ENCODE data around the gene BRSK1. TPM values are rescaled to one million over a fixed set of nuclear protein-coding genes. Genes with fewer than 3 reads are reported as not detected.

Gene BRSK1
- total and polyA plus RNA-seq, 2 of the 13 experiments (the other 11 are each of a cell fraction or from before 2014, with no cell fraction given) = 0.18 to 1.2 TPM

GRCh38 chr19:55256562-55257460 is 27.0 kb upstream of the BRSK1 start (continued):
- TF ChIP-seq DZIP1 (CRISPR knock-in tag; IDR thresholded peaks at IDR 0.05) (no peak), BCL6 (CRISPR knock-in tag; IDR thresholded peaks at IDR 0.05) (peak; percentile 44; the same call in 1 of the 2 replicates), NFKB2 (CRISPR knock-in tag; IDR thresholded peaks at IDR 0.05; ENCODE audit: borderline replicate concordance) (no peak), ZNF83 (CRISPR knock-in tag; IDR thresholded peaks at IDR 0.05; ENCODE audit: borderline replicate concordance) (no peak), ZNF576 (CRISPR knock-in tag; IDR thresholded peaks at IDR 0.05) (no peak), ZNF446 (CRISPR knock-in tag; IDR thresholded peaks at IDR 0.05) (no peak), CBX2 (IDR thresholded peaks at IDR 0.05; ENCODE audit: low read depth, low read length) (no peak), CBX2 (CRISPR knock-in tag; IDR thresholded peaks at IDR 0.05; ENCODE audit: low read depth) (no peak), NONO (IDR thresholded peaks at IDR 0.05) (no peak), NONO (CRISPR knock-in tag; conservative IDR thresholded peaks at IDR 0.05) (no peak), HNRNPL (IDR thresholded peaks at IDR 0.05; ENCODE audit: low read depth, low read length) (no peak), NR0B2 (CRISPR knock-in tag; IDR thresholded peaks at IDR 0.05) (no peak), FOXA3 (CRISPR knock-in tag; IDR thresholded peaks at IDR 0.05) (peak; percentile 59; the same call in 1 of the 2 replicates), ATF1 (CRISPR knock-in tag; IDR thresholded peaks at IDR 0.05) (no peak), AGO2 (optimal IDR thresholded peaks at IDR 0.05; ENCODE audit: low read depth, low read length) (no peak), ETS1 (CRISPR knock-in tag; IDR thresholded peaks at IDR 0.05) (no peak), ZNF431 (CRISPR knock-in tag; IDR thresholded peaks at IDR 0.05; ENCODE audit: borderline replicate concordance, low read depth) (0 out of 2 replicates have a peak, but pooled peaks have one; percentile 56), RXRA (CRISPR knock-in tag; IDR thresholded peaks at IDR 0.05) (no peak; the same call in 1 of the 2 replicates), PRMT3 (CRISPR knock-in tag; IDR thresholded peaks at IDR 0.05; ENCODE audit: borderline replicate concordance, low read depth) (no peak), ZSCAN9 (CRISPR knock-in tag; IDR thresholded peaks at IDR 0.05; ENCODE audit: borderline replicate concordance) (no peak), HOXA5 (CRISPR knock-in tag; IDR thresholded peaks at IDR 0.05) (no peak), ZNF501 (CRISPR knock-in tag; IDR thresholded peaks at IDR 0.05) (no peak), SOX13 (IDR thresholded peaks at IDR 0.05) (no peak), SOX13 (CRISPR knock-in tag; conservative IDR thresholded peaks at IDR 0.05 in 1 of 2, IDR thresholded peaks at IDR 0.05 in 1 of 2) (peak in 1 of 2 experiments; percentile 58; a peak in 1 of 4 replicates), GATAD1 (CRISPR knock-in tag; IDR thresholded peaks at IDR 0.05) (no peak)
- TF ChIP-seq, protein P1, sequence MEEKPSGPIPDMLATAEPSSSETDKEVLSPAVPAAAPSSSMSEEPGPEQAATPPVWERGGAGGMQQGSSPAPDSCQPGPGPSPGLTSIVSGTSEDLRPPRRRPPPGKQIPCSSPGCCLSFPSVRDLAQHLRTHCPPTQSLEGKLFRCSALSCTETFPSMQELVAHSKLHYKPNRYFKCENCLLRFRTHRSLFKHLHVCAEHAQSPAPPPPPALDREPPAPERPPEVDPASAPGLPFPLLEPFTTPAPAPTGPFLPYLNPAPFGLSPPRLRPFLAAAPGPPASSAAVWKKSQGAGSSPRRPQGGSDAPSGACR (CRISPR knock-in tag; IDR thresholded peaks at IDR 0.05) = no peak
